HUES64 (cell line): ENCODE results near the gene ODF4.
A peak's percentile ranks its signal among the peaks of the same experiment; 100 is the strongest.

Experiments used
- H3K27ac ChIP-seq: 2 replicates; pipeline ENCODE4 v1.7.0; 2013; ENCODE audit warnings: low read depth, low read length, inconsistent platforms
- H3K27me3 ChIP-seq: 2 replicates; pipeline ENCODE4 v1.6.1; 2013; ENCODE audit warnings: mild to moderate bottlenecking, low read length; ENCODE audit not compliant: insufficient read depth
- H3K36me3 ChIP-seq: 2 replicates; pipeline ENCODE4 v1.6.1; 2013; ENCODE audit warnings: mild to moderate bottlenecking, low read length; ENCODE audit not compliant: insufficient read depth
- H3K4me1 ChIP-seq: 2 replicates; pipeline ENCODE4 v1.6.1; 2013; ENCODE audit warnings: mild to moderate bottlenecking, low read length, moderate library complexity; ENCODE audit not compliant: insufficient read depth
- H3K4me3 ChIP-seq: 2 replicates; pipeline ENCODE4 v1.5.1; 2013; ENCODE audit warnings: mild to moderate bottlenecking, low read length, moderate library complexity
- H3K9ac ChIP-seq: 2 replicates; pipeline ENCODE4 v1.6.1; 2013; ENCODE audit warnings: mild to moderate bottlenecking, low read depth, low read length
- H3K9me3 ChIP-seq: 2 replicates; pipeline ENCODE4 v1.6.1; 2013; ENCODE audit warnings: low read depth, low read length; ENCODE audit not compliant: insufficient read depth
- WGBS: fragments of 150-250, 120-280 bp; methylation state at CpG from one replicate; pipeline ENCODE4 v1.1.7; 2013; ENCODE audit warnings: missing lambda C conversion rate; 5-methylcytosine and 5-hydroxymethylcytosine counted together

ODF4 gene

GRCh38 chr17:8353736-8354135 lies 14.1 kb downstream of the ODF4 start:
- Histone ChIP-seq H3K9ac (no peak overlapping the region), H3K9me3 (no peaks in the 10 kb centered on the region), H3K27ac (no peak overlapping the region), H3K4me3 (no peak overlapping the region), H3K36me3 (no peaks in the 10 kb centered on the region), H3K4me1 (peaks cover 9% of the 10 kb centered on the region; the same call in 1 of the 2 replicates), H3K27me3 (no peaks in the 10 kb centered on the region)
- 82% methylated on average over 7 of the region's 7 CpGs for WGBS

- no peaks in the 10 kb centered on the region for H3K36me3 ChIP-seq
- H3K27me3 ChIP-seq, result no peaks in the 10 kb centered on the region
- no peak overlapping the region for H3K27ac ChIP-seq
- no peak overlapping the region for H3K4me3 ChIP-seq
- 84% methylated on average over 7 of the region's 8 CpGs for WGBS
- no peak overlapping the region for H3K9ac ChIP-seq
- peaks cover 12% of the 10 kb centered on the region for H3K4me1 ChIP-seq
- no peaks in the 10 kb centered on the region for H3K9me3 ChIP-seq
Measured at GRCh38 chr17:8354236-8354635, 14.6 kb downstream of the ODF4 start.

- Histone ChIP-seq H3K9me3 (no peaks in the 10 kb centered on the region), H3K36me3 (no peaks in the 10 kb centered on the region), H3K27me3 (no peaks in the 10 kb centered on the region), H3K9ac (no peak overlapping the region), H3K4me1 (peaks cover 31% of the 10 kb centered on the region), H3K27ac (no peak overlapping the region), H3K4me3 (no peak overlapping the region)
- WGBS, result 87% methylated on average over 3 of the region's 3 CpGs
Measured at GRCh38 chr17:8357910-8358309, 18.3 kb downstream of the ODF4 start.

DNA sequence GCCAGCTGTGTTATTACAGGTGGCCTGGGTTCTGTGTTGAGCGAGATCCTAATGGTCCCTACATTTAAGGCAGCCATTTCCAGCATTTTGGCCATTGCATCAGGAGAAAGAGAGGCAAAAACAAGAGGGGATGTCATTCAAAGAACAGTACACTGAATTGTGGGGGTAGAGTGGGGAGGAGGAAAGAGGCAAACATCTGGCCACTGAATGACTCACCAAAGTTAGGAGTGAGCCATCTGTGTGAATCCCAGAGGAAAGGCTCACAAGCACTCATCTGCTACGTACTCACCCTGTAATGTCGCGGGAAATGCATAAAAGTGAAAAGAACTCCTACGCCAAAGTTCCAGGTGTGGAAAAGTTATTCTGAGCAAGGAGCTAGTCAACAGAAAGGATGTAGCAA lies 20.1 kb downstream of the ODF4 start:
- Histone ChIP-seq H3K4me3 (no peak overlapping the region), H3K9ac (no peak overlapping the region)

DNA sequence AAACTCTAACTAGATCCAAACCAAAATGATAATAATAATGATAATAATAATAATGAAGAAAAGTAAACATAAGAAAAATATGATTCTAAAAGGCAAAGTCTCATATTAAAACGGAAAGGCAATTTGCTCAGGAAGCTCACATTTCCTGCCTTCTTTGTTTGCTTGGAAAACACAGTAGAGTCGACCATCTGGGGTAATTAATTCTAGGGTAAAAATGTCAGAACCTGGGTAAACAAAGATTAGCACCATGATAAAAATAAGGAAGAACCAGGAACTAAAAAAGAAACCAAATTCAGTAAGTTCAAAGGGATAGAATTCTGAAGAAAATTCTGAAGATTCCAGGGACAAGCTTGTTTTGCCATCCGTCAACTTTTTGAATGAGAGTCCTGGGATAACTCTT lies 20.6 kb downstream of the ODF4 start:
- 0 out of 2 replicates have a peak overlapping the region, but pooled peaks have one; percentile 17 for H3K27ac ChIP-seq
- peaks cover 22% of the 10 kb centered on the region for H3K4me1 ChIP-seq
- H3K4me3 ChIP-seq, result no peak overlapping the region
- no peaks in the 10 kb centered on the region for H3K27me3 ChIP-seq
- H3K9me3 ChIP-seq, result no peaks in the 10 kb centered on the region
- WGBS, result 55% methylated on average over 3 of the region's 3 CpGs
- no peaks in the 10 kb centered on the region for H3K36me3 ChIP-seq
- peak overlapping the region; percentile 19; the same call in 1 of the 2 replicates for H3K9ac ChIP-seq

More for the DNA sequence above, 20.1 kb downstream of the ODF4 start:
- WGBS, result 67% methylated on average over 5 of the region's 5 CpGs
- H3K9me3 ChIP-seq, result no peaks in the 10 kb centered on the region
- H3K36me3 ChIP-seq, result no peaks in the 10 kb centered on the region
- peak overlapping the region; percentile 4; the same call in 1 of the 2 replicates for H3K27ac ChIP-seq
- peaks cover 22% of the 10 kb centered on the region for H3K4me1 ChIP-seq
- H3K27me3 ChIP-seq, result no peaks in the 10 kb centered on the region

DNA sequence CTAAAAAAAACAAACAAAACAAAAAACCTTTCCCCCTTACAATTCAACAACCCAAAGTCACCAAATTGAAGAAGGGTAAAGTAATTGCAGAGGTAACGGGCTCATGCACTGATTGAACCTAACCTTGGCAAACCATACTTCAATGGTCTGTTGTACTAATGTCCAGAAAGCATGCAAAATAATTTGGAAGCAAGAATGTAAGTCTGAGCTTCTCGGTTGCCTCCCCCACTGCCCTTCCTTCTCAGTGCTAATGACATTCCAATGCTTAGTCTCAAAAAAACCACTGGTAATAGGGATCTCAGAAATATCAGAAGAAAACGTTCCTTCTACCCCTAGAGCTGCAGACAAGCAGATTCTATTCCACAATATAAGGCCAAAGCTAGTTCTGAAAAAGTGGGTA lies 21.1 kb downstream of the ODF4 start:
- no peaks in the 10 kb centered on the region for H3K27me3 ChIP-seq
- no peak overlapping the region for H3K4me3 ChIP-seq
- 0 out of 2 replicates have a peak overlapping the region, but pooled peaks have one; percentile 17 for H3K27ac ChIP-seq
- WGBS, result 58% methylated on average over 3 of the region's 3 CpGs
- H3K9me3 ChIP-seq, result no peaks in the 10 kb centered on the region
- no peak overlapping the region for H3K9ac ChIP-seq
- no peaks in the 10 kb centered on the region for H3K36me3 ChIP-seq
- H3K4me1 ChIP-seq, result peaks cover 22% of the 10 kb centered on the region

GRCh38 chr17:8362651-8363332 lies 23.2 kb downstream of the ODF4 start:
- WGBS, result 93% methylated on average over 4 of the region's 4 CpGs
- Histone ChIP-seq H3K36me3 (no peaks in the 10 kb centered on the region), H3K27me3 (no peaks in the 10 kb centered on the region), H3K4me3 (no peak overlapping the region), H3K9ac (no peak overlapping the region), H3K27ac (no peak overlapping the region), H3K9me3 (no peaks in the 10 kb centered on the region), H3K4me1 (peaks cover 22% of the 10 kb centered on the region)

DNA sequence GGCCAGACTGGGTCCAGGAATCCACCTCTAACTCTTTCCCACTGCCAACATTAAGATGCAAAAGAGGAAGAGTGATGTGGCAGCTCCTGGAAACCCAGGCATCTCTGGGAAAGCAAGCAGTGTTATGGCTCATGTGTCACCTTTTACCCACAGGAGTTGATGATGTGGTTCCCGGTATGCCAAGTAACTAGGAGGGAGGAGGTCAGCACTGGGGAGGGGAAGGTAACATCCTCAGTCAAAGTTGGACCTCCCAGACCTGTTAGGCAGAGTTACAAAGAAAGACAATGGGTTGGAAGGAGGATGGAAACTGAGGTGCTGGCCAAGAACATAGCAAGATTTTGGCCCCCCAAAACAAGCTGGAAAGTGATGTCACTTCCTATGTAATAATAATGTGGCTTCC lies 25.5 kb downstream of the ODF4 start:
- Histone ChIP-seq H3K4me3 (no peak overlapping the region), H3K4me1 (peaks cover 11% of the 10 kb centered on the region), H3K9ac (no peak overlapping the region), H3K9me3 (no peaks in the 10 kb centered on the region), H3K27me3 (no peaks in the 10 kb centered on the region), H3K27ac (no peak overlapping the region), H3K36me3 (peaks cover 21% of the 10 kb centered on the region)
- WGBS, result 73% methylated on average over 1 of the region's 1 CpG

DNA sequence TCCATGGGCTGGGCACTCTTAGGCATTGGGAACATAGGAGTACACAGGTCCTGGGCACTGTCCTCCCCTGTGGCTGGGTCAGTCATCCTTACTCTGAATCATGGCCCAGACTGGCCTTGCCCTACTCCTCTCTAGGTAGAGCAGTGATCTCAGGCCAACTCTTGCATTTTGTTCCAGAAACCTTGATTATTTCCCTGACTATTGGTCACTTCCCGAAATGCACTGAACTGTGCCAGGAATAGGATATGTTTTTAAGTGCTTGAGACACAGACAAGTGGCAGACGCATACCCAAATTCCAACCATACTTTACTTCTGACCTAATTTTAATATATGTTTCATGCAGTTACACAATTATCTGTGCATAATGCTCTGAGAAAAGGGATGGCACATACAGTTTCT lies 26.6 kb downstream of the ODF4 start:
- Histone ChIP-seq H3K9ac (no peak overlapping the region), H3K27me3 (no peaks in the 10 kb centered on the region), H3K36me3 (peaks cover 29% of the 10 kb centered on the region), H3K4me1 (no peaks in the 10 kb centered on the region; the same call in 1 of the 2 replicates), H3K4me3 (no peak overlapping the region), H3K9me3 (no peaks in the 10 kb centered on the region), H3K27ac (no peak overlapping the region)
- WGBS, result 93% methylated on average over 2 of the region's 2 CpGs

- peaks cover 38% of the 10 kb centered on the region for H3K36me3 ChIP-seq
- H3K4me1 ChIP-seq, result no peaks in the 10 kb centered on the region
- no peak overlapping the region for H3K27ac ChIP-seq
- H3K4me3 ChIP-seq, result no peak overlapping the region
- H3K9ac ChIP-seq, result no peak overlapping the region
- no peaks in the 10 kb centered on the region for H3K9me3 ChIP-seq
- no peaks in the 10 kb centered on the region for H3K27me3 ChIP-seq
- 95% methylated on average over 3 of the region's 3 CpGs for WGBS
Measured at GRCh38 chr17:8368193-8368592, 28.6 kb downstream of the ODF4 start.

- H3K4me1 ChIP-seq, result no peaks in the 10 kb centered on the region
- peaks cover 38% of the 10 kb centered on the region for H3K36me3 ChIP-seq
- 96% methylated on average over 8 of the region's 8 CpGs for WGBS
- H3K4me3 ChIP-seq, result no peak overlapping the region
- H3K9ac ChIP-seq, result no peak overlapping the region
- no peaks in the 10 kb centered on the region for H3K27me3 ChIP-seq
- no peak overlapping the region for H3K27ac ChIP-seq
- no peaks in the 10 kb centered on the region for H3K9me3 ChIP-seq
Measured at GRCh38 chr17:8369944-8370343, 30.3 kb downstream of the ODF4 start.

- H3K9ac ChIP-seq, result no peak overlapping the region
- peaks cover under 1% of the 10 kb centered on the region; the same call in 1 of the 2 replicates for H3K4me1 ChIP-seq
- no peaks in the 10 kb centered on the region for H3K27me3 ChIP-seq
- H3K36me3 ChIP-seq, result peaks cover 39% of the 10 kb centered on the region
- H3K4me3 ChIP-seq, result no peak overlapping the region
- 94% methylated on average over 4 of the region's 4 CpGs for WGBS
- H3K27ac ChIP-seq, result no peak overlapping the region
- H3K9me3 ChIP-seq, result no peaks in the 10 kb centered on the region
Measured at GRCh38 chr17:8371786-8372185, 32.1 kb downstream of the ODF4 start.
